HG03175 (cell line): Measurements from ENCODE around the gene JARID2.

Source experiments
- ATAC-seq: cut with Tn5 transposase; IDR thresholded peaks from one replicate; pipeline ENCODE4 v1.9.1; 2021; ENCODE audit warnings: mild to moderate bottlenecking, moderate library complexity; ENCODE audit not compliant: unreplicated experiment

The JARID2 gene

GRCh38 chr6:15245361-15246216 is at the start of gene JARID2:
TSS of gene JARID2 (plus strand) at chr6:15246069. CDS start at chr6:15246540, 471 bp downstream.
- ATAC-seq: peak; percentile 60

- ATAC-seq: no peak
Observed at GRCh38 chr6:15200087-15200486, 45.8 kb upstream of the JARID2 start.

GRCh38 chr6:15205321-15205720 is 40.5 kb upstream of the JARID2 start:
- ATAC-seq: no peak

GRCh38 chr6:15206887-15207286 is 39.0 kb upstream of the JARID2 start:
- ATAC-seq: no peak

GRCh38 chr6:15207923-15208322 is 37.9 kb upstream of the JARID2 start:
- no peak for ATAC-seq

- ATAC-seq: no peak
Observed at GRCh38 chr6:15213838-15214400, 31.9 kb upstream of the JARID2 start.

- ATAC-seq: no peak
Observed at GRCh38 chr6:15218401-15218800, 27.5 kb upstream of the JARID2 start.

- ATAC-seq: no peak
Observed at GRCh38 chr6:15220062-15220461, 25.8 kb upstream of the JARID2 start.

- no peak for ATAC-seq
Observed at GRCh38 chr6:15227827-15228318, 18.0 kb upstream of the JARID2 start.

- no peak for ATAC-seq
Observed at GRCh38 chr6:15230827-15231226, 15.0 kb upstream of the JARID2 start.

GRCh38 chr6:15232836-15233510 is 12.9 kb upstream of the JARID2 start:
- ATAC-seq: peak; percentile 55

GRCh38 chr6:15234068-15234758 is 11.7 kb upstream of the JARID2 start:
- no peak for ATAC-seq

GRCh38 chr6:15239616-15240364 is 6.1 kb upstream of the JARID2 start:
- no peak for ATAC-seq

GRCh38 chr6:15242503-15242902 is 3.4 kb upstream of the JARID2 start:
- ATAC-seq: no peak

- ATAC-seq: no peak
Observed at GRCh38 chr6:15242937-15243614, 2.8 kb upstream of the JARID2 start.

GRCh38 chr6:15243910-15244619 is 1.8 kb upstream of the JARID2 start:
- ATAC-seq: no peak

- peak; percentile 25 for ATAC-seq
Observed at GRCh38 chr6:15244620-15245360, 1.1 kb upstream of the JARID2 start.

GRCh38 chr6:15246217-15246665 is 372 bp downstream of the JARID2 start:
- ATAC-seq: no peak
